HG02970 (cell line): ENCODE results near the gene ANKDD1A.
A peak's percentile ranks its signal among the peaks of the same experiment; 100 is the strongest.

Experiments used
- ATAC-seq: cut with Tn5 transposase; IDR thresholded peaks from one replicate; pipeline ENCODE4 v1.9.1; 2021; ENCODE audit warnings: mild to moderate bottlenecking, moderate library complexity, moderate number of reproducible peaks; ENCODE audit not compliant: unreplicated experiment, low FRiP score

The ANKDD1A gene

DNA sequence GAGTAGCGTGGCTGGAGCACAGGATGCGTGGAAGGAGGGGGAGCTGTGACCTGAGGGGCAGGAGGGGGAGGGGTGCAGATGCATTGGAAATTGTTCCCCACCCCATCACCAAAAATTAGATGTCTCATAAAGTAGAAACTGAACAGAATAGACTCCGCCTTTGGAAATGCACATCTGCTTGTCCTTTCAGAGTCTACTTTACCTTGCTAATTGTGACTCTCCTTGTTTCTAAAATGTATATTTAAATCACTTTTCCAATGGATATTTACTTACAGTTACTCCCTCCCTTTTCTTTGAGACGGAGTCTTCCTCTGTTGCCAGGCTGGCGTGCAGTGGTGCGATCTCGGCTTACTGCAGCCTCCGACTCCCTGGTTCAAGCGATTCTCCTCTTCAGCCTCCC lies 47.4 kb downstream of the ANKDD1A start:
- ATAC-seq = no peak

DNA sequence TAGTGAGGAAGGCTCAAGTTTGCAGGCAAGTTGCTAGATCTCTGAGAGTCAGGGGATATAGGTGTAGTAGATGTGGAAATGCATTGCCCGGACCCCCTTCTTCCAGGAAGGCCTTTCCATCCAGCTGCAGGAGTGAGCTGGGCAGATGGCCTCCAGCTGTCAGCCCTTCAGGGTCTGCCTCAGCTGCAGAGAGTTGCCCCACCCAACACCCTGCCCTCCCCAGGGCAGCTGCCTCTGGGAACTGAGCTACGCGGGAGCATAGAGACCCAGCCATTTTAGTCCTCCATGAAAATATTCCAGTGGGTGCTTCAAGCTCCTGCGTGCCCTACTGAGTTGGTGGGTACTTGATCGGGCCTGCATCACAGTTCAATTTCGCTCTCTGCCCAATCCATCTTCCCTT lies 48.5 kb downstream of the ANKDD1A start:
- ATAC-seq = no peak

DNA sequence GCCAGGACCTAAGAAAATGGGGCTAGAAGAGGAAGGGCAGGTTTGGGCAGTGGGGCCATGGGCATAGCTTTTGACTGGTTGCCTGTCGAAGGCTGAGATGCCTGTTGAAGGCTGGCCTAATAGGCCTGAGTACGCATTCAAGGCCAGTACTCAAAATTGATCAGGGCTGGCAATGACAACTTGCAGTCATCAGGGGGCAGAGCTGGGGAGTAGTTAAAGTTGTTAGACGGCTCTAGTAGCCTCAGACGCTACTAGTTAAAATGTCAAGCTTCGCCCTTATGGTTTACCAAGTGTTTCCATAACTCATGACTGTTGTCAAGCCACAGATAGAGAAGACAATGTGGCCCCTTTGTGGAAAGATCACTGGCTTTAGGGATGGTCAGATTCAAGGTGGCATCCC lies 49.3 kb downstream of the ANKDD1A start:
- ATAC-seq = no peak

DNA sequence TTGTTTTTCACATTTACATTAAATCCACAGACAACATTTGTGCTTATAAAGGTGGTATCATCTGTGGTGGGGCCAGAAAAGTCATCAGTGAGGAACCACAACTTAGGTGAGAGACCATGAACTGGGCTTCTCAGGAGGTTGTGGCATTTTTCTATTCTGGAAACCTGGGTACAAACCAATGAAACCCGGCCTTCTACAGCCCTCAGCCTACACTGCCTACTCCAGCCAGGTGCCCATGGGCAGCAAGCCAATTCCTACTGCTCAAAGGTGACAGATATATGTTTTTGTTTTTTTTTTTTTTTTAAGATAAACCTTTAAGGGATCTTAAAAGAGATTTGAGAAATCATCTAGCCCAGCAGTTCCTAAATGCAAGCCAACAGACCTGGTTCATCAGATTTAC lies 57.7 kb downstream of the ANKDD1A start:
- ATAC-seq = no peak

DNA sequence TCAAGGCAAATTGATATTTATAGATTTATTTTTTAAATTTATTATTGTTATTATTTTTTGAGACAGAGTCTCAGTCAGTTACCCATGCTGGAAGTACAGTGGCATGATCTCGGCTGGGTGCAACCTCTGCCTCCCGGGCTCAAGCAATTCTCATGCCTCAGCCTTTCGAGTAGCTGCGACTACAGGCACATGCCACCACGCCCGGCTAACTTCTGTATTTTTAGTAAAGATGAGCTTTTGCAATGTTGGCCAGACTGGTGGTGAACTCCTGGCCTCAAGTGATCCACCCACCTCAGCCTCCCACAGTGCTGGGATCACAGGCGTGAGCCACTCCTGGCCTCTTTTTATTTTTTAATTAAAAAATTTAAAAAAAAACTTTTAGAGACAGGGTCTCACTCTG lies 59.0 kb downstream of the ANKDD1A start:
- ATAC-seq = no peak

DNA sequence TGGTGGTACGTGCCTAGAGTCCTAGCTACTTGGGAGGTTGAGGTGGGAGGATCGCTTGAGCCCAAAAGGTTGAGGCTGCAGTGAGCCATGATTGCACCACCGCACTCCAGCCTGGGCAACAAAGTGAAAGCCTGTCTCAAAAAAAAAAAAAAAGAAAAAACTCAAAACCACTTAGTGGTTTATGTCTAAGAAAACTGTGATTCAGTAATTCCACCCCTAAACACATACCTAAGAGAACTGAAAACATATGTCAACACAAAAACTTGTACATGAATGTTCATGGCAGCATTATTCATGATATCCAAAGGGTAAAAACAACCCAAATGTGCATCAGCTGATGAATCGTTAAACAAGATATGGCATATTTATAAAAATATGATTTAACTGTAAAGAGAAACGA lies 63.7 kb downstream of the ANKDD1A start:
- no peak for ATAC-seq

DNA sequence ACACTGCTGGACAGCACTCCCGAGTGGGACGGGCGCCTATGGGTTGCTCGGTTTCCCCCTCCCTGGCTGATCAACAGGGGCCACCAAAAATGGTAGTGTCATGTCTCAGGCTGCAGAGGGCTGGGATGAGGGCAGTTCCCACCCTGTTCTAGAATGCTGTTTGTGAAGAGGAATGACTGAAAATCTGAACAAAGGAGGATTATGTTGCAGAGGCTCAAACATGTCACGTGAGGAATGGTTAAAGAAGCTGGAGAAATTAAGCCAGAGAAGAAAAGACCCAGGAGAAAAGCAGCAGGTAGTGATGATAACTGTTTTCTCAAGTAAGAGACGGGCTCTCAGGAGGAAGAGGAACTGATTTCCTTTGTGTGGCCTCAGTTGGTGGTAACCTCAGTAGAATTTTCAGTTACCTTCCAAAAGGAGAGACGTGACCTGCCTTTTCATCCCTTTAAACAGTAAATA lies 67.6 kb downstream of the ANKDD1A start:
- ATAC-seq = no peak

DNA sequence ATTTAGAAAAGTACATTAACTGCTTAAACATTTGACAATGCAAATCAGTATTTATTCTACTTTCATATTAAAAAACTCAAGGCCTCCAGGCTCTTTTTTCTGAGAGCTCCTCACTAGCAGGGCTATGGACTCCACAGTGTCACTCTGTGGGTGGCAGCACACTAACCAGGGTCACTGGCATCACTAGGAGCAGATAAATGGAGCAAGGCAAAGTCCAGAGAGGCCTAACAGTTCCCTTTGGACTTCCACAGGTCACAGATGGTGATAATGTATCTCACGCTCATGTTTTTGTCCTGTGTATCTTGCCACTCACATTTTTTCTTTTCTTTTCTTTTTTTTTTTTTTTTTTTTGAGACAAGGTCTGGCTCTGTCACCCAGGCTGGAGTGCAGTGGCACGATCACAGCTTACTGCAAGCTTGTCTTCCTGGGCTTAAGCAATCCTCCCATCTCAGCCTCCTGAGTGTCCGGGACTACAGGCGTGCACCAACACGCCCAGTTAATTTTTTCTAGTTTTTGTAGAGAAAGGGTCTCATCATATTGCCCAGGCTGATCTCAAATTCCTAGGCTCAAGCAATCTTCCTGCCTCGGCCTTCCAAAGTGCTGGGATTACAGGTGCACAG lies 70.2 kb downstream of the ANKDD1A start:
- no peak for ATAC-seq

DNA sequence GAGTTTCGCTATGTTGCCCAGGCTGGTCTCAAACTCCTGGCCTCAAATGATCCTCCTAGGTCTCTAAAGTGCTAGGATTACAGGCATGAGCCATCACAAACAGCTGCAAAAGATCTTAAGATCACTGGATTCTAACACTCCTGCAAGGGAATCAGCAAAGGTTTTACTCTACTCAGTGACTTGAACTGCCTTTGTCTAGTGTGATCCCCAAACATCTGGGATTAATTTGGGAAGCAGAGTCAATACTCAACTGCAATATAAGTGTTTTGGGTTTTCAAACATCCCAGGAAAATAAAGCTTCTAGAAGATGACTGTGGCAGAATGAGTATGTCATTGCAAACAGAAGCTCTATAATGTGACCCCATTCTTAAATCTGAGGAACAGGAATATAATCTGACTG lies 70.8 kb downstream of the ANKDD1A start:
- no peak for ATAC-seq

DNA sequence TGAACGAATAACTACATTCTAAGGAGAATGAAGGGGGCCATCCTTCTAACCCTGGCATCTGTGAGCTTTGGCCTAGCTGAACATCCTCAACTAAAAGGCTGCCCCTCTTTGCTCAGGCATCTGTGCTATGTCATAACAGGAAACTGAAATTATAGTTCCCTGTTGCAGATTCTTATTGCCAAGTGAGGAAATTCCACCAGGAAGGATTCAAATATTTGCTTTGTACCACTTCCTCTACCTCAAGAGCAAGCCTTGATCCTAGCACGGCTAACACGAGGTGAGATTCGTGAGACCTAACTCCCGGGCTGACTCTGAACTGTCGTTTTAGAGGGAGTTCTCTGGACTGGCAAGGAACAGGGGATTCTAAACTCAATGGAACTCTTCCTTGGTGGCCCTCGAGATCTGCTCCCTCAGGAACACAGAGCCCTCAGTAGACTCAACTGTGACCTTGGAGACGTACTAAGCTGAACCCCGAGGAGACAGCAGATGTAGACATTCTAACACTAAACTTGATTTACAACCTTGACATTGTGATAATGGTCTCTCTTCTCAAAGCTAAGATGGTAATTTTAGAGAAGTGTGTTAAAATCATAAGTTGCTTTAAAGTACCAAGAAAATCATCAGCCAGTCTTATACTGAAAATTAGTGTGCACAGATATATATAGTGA lies 73.8 kb downstream of the ANKDD1A start:
- no peak for ATAC-seq

DNA sequence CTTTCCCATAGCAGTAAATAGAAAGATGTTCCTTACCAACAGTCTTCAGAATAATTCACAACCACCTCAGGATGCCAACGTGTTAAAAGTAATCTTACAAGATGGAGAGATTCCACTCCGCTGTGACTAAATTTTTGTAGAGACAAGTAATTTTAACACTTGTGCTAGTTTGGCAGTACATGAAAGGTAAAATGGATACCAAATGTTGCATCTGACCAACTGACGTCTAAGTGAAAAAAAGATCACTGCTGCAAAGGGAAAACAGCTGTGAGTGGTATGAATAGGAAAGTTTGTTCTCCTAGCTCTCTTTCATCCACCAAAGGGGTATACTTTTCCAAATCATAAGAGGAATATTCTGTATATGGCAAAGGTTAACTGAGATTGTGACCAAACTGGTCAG lies 75.4 kb downstream of the ANKDD1A start:
- no peak for ATAC-seq

DNA sequence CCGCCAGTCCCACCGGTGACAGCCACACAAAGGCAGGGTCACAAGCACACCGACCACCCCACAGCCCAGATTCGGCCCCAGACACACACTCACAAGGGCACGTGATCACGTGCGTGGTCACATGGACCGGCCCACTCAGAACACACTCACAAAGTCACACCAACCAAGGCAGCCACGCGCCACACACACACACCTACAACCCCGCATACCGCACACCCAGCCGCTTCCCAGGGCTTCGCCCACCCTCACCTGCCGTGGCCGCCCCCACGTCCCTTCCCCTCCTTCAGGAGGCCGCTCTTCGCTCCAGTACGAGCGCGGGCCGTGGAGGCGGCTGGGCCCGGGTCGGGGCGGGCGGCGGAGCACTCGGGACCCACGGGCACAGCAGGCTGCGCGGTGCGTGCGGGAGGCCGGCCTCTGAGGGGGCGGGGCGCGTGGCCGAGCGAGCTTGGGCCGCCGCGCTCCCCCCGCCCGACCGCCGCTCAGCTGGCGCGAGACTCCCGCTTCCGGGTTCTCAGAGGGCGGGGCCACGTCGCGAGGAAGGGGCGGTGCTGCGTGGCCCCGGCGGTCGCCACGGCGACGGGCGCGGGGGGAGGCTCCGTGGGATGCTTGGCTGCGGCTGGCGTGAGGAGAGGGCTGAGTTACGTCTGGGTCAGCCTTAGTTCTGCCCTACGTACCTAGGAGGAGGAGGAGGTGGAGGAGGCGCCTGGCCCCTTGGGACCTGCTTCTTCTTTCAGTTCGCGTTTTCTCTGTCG lies 77.9 kb downstream of the ANKDD1A start, which contains the start of gene SPG21:
Gene SPG21, minus strand, starts transcription at position 499 of the 752 bp plus-strand sequence. CDS start 6,345 bp downstream, outside the sequence.
- ATAC-seq = peak; percentile 93

DNA sequence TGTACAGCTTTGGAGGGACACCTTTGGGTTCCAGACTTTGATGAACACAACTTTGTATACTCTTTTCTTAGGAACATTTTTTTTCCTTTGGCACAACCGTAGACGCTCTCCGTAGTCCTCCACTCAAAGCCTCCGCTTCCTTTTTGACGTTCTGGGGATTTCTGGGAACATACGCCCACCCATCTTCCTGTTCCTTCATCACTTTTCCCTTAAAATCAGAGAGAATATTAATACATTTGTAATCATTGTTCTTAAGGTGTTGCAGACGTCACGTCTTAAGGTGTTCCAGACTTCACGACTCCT lies 78.4 kb downstream of the ANKDD1A start:
- ATAC-seq = no peak

DNA sequence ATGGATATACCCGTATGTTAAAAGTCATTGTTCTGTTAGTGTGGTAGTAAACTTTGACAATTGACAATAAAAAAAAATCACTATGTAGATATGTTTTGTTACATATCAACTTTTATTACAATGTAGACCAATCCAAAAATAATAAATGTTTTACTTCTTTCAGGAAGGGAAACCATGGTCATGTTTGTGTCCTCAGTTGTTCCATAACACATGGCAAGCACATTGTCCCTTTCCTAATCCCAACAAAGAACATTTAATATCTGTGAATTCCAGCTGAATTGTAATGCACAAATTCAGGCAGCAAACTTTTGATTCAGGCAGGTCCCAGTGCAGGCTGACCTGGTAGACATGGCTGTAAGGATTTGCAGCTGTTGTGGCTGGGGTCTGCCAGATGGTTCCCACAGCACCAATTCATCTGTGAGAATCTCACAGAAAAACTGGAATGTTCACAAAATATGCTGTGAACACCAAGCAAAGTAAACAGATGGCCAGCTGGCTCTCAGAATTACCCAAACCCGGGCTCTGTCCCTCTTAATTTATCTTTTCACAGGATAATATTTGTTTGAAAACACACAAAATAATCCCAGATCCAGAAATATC lies 79.9 kb downstream of the ANKDD1A start:
- no peak for ATAC-seq

DNA sequence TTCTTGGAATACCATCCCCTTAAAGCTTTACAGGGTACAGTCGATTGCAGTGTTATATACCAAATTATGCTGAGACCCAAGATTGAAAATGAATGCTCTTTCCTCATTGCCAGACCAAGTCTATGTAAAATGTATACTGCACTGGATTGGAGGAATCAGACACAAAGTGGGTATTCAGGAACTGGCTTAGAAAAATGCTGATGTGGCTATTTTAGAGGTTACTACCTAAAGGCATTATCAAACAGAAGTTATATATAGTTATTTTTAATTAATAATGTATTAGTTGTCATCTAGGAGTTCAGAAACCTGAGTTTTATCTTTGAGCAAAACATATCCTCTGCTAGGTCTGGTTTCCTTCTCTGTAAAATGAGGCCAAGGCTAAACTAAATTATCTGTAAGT lies 81.6 kb downstream of the ANKDD1A start:
- ATAC-seq = no peak

DNA sequence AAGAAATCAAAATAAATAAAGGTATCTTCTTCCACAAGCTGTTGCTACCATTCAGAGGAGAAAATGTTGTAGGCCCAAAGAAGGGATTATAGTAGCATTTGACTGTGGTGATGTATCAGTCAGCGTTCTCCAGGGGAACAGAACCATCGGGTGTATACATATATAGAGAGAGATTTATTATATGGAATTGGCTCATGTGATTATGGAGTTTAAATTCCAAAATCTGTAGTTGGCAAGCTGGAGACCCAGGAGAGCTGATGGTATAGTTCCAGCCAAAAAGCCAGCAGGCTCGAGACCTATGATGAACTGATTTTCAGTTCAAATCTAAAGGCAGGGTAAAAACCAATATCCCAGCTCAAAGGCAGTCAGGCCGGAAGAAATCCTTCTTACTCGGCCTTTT lies 85.4 kb downstream of the ANKDD1A start:
- ATAC-seq = no peak

DNA sequence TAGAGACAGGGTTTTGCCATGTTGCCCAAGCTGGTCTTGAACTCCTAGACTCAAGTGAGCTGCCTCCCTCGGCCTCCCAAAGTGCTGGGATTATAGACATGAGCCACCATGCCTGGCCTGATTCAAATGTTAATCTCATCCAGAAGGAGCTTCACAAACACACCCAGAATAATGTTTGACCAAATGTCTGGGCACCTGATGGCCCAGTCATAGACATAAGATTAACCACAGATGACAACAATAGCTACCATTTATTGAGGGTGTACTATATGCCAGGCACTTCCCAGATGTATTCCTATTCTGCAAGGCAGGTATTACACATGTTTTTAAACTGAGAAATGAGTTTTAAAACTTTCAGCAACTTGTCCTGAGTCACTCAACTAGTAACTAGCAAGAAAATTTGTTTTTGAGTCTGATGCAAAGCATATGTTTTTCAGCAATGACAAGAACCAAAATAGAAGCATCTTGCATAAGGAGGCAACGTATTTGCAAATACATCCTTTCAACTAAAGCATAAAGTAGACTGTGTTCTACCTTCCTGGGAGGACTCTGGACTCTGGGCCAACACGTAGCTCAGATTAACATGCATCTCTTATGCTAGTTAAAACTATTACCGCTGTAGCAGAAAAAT lies 86.2 kb downstream of the ANKDD1A start:
- ATAC-seq = no peak

DNA sequence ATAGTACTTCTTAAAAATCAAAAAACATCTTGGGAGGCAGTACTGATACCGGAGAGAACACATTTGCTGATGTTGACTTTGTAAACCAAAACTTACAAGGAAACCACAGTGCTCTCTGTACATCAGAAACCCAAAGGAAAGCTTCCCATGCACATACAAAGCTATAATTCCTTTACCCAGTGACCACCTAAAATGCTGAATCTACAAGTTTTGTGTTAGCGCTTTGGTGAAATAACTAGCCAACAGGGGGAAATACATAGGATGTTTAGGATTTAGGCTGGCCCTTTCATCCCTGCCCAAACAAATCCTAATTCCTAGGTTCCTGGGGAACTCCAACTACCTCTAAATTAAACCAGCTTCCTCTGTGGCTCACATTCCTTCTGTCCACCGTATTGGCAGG lies 93.3 kb downstream of the ANKDD1A start:
- ATAC-seq = no peak

DNA sequence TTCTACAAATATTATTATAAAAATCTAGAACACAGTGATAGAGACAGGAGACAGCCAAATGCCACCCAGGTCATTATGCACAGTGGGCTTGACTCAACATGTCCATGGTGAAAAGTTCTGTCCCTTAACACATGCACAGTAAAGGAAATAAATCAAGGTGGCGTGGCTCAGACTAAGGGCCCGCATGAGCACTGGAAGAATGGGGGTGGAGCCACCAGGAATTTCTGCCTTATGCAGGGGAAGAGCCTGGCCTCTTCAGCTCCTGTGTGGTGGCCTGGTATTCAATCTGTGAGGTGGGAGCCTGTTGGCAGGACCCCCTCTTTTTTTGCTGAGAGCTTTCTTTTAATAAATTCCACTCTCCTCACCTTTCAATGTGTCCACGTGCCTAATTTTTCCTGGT lies 95.2 kb downstream of the ANKDD1A start:
- no peak for ATAC-seq
